ENCODE data around the gene PPARG. TPM values are rescaled to one million over a fixed set of nuclear protein-coding genes. Genes with fewer than 3 reads are reported as not detected.

PPARG gene
- polyA plus RNA-seq, 1 of the 3 experiments (the other 2 are of a cell fraction) = 2.8 TPM

GRCh38 chr3:12325586-12326515, 37.0 kb downstream of the PPARG start (continued):
- TF ChIP-seq RAD21 (IDR thresholded peaks at IDR 0.05; ENCODE audit: low read length) (no peak), TAF1 (IDR thresholded peaks at IDR 0.05; ENCODE audit: borderline replicate concordance, low read depth, low read length) (no peak), GABPA (IDR thresholded peaks at IDR 0.05; ENCODE audit: low read depth) (no peak)
- TF ChIP-seq, protein P1, sequence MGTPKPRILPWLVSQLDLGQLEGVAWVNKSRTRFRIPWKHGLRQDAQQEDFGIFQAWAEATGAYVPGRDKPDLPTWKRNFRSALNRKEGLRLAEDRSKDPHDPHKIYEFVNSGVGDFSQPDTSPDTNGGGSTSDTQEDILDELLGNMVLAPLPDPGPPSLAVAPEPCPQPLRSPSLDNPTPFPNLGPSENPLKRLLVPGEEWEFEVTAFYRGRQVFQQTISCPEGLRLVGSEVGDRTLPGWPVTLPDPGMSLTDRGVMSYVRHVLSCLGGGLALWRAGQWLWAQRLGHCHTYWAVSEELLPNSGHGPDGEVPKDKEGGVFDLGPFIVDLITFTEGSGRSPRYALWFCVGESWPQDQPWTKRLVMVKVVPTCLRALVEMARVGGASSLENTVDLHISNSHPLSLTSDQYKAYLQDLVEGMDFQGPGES (IDR thresholded peaks at IDR 0.05; ENCODE audit: low read depth, low read length) = no peak

GRCh38 chr3:12327021-12327420, 38.2 kb downstream of the PPARG start:
- no peaks in the 10 kb centered on the region for H3K27me3 ChIP-seq (ENCODE audit: insufficient read depth)
- no peak overlapping the region for H3K4me2 ChIP-seq
- WGBS (ENCODE audit: low lambda C conversion rate) = 85% methylated on average over 5 of the region's 5 CpGs
- POLR2A ChIA-PET = no interaction called here
- H3K27ac ChIP-seq (ENCODE audit: low read depth in 2 of 2, low read length in 1 of 2) = no peak overlapping the region
- H3K4me1 ChIP-seq (ENCODE audit: control insufficient read depth in 1 of 2, insufficient read depth in 2 of 2, low read depth in 1 of 2, low read length in 1 of 2) = no peaks in the 10 kb centered on the region
- H3K79me2 ChIP-seq (ENCODE audit: insufficient read depth) = no peaks in the 10 kb centered on the region
- H3K4me3 ChIP-seq (ENCODE audit: low read depth in 2 of 2, low read length in 1 of 2) = no peak overlapping the region
- no peaks in the 10 kb centered on the region for H3K9me3 ChIP-seq
- H3K9ac ChIP-seq = no peak overlapping the region
- H2AFZ ChIP-seq (ENCODE audit: low read depth) = no peak overlapping the region
- TF ChIP-seq SIN3A (IDR thresholded peaks at IDR 0.05; ENCODE audit: borderline replicate concordance, low read depth, low read length) (no peak), ELF1 (IDR thresholded peaks at IDR 0.05) (no peak), NFIC (IDR thresholded peaks at IDR 0.05; ENCODE audit: borderline replicate concordance) (no peak), MXI1 (IDR thresholded peaks at IDR 0.05; ENCODE audit: low read depth, low read length) (no peak)
- TF ChIP-seq, protein P2, sequence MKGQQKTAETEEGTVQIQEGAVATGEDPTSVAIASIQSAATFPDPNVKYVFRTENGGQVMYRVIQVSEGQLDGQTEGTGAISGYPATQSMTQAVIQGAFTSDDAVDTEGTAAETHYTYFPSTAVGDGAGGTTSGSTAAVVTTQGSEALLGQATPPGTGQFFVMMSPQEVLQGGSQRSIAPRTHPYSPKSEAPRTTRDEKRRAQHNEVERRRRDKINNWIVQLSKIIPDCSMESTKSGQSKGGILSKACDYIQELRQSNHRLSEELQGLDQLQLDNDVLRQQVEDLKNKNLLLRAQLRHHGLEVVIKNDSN (IDR thresholded peaks at IDR 0.05; ENCODE audit: borderline replicate concordance, low read depth) = no peak
- no peaks in the 10 kb centered on the region for H3K9me2 ChIP-seq
- H3F3A ChIP-seq (replicated peaks; ENCODE audit: insufficient read depth) = no peaks in the 10 kb centered on the region
- CTCF ChIA-PET = interaction anchor here (1.1 kb wide), 1 partner anchor 20 kb away, joined by 3 read pairs; no protein-coding TSS in a partner anchor
- H4K20me1 ChIP-seq (ENCODE audit: insufficient read depth) = no peaks in the 10 kb centered on the region
- H3K36me3 ChIP-seq (replicated peaks in 1 of 2; ENCODE audit: control insufficient read depth in 1 of 2, insufficient read depth in 2 of 2, low read length in 1 of 2) = no peaks in the 10 kb centered on the region
- no peak for DNase-seq

DNA sequence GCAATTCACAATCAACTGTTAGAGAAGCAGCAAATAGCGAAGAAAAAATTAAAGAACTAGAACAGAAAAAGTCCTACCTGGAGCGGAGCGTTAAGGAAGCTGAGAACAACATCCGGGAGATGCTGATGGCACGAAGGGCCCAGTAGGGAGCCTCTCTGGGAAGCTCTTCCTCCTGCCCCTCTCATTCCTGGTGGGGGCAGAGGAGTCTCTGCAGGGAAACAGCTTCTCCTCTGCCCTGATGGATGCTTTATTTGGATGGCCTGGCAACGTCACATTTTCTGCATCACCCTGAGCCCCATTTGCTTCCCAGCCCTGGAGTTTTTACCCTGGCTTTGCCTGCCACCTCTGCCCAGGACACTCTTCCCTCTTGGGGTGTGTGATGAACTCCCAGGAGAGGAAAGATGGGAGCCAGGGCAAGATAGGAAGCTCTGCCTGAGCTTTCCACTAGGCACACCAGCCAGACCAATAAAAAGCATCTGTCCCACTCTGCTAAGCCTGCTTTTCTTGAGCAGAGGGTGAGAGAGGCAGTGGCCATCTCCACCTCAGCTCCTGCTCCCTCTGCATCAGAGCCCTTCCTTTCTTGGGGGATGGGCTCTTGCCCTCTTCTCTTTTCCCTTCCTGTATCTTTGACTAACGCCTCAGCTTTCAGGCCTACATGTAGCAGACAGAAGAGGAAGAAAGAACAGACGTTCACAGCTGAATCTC, 39.4 kb downstream of the PPARG start:
- Histone ChIP-seq H3K9me3 (no peaks in the 10 kb centered on the region), H3K27ac (ENCODE audit: low read depth in 2 of 2, low read length in 1 of 2) (no peak overlapping the region), H3K79me2 (ENCODE audit: insufficient read depth) (no peaks in the 10 kb centered on the region), H3K9ac (no peak overlapping the region), H2AFZ (ENCODE audit: low read depth) (no peak overlapping the region), H3K27me3 (ENCODE audit: insufficient read depth) (no peaks in the 10 kb centered on the region), H3K36me3 (replicated peaks in 1 of 2; ENCODE audit: control insufficient read depth in 1 of 2, insufficient read depth in 2 of 2, low read length in 1 of 2) (no peaks in the 10 kb centered on the region), H3K4me1 (ENCODE audit: control insufficient read depth in 1 of 2, insufficient read depth in 2 of 2, low read depth in 1 of 2, low read length in 1 of 2) (no peaks in the 10 kb centered on the region), H3K9me2 (no peaks in the 10 kb centered on the region), H3F3A (replicated peaks; ENCODE audit: insufficient read depth) (no peaks in the 10 kb centered on the region), H4K20me1 (ENCODE audit: insufficient read depth) (no peaks in the 10 kb centered on the region), H3K4me2 (no peak overlapping the region), H3K4me3 (ENCODE audit: low read depth in 2 of 2, low read length in 1 of 2) (no peak overlapping the region)
- POLR2A ChIA-PET = no interaction called here
- DNase-seq = no peak
- CTCF ChIA-PET = interaction anchor here (0.8 to 1.1 kb wide), 2 partner anchors 9 to 19 kb away, joined by 3 read pairs; no protein-coding TSS in a partner anchor
- WGBS (ENCODE audit: low lambda C conversion rate) = 88% methylated on average over 8 of the region's 8 CpGs
- TF ChIP-seq CHD2 (IDR thresholded peaks at IDR 0.05; ENCODE audit: low read length, partially characterized antibody) (no peak), FOXM1 (IDR thresholded peaks at IDR 0.05; ENCODE audit: low read depth) (no peak), JUND (IDR thresholded peaks at IDR 0.05) (no peak), GATA2 (CRISPR knock-in tag; IDR thresholded peaks at IDR 0.05) (no peak), USF2 (IDR thresholded peaks at IDR 0.05; ENCODE audit: borderline replicate concordance, low read depth, low read length) (no peak), SMC3 (IDR thresholded peaks at IDR 0.05; ENCODE audit: low read depth, low read length) (no peak), TCF12 (IDR thresholded peaks at IDR 0.05) (no peak)
- TF ChIP-seq, protein P1 (IDR thresholded peaks at IDR 0.05; ENCODE audit: low read depth, low read length) = no peak

All from SK-N-SH (cell line).